Left ventricle myocardium inferior (tissue), 1 donor: ENCODE results near the gene TSC22D2. TPM values are rescaled to one million over a fixed set of nuclear protein-coding genes. Genes with fewer than 3 reads are reported as not detected.

ENCODE experiments used
- DNase-seq: peaks from one replicate; pipeline ENCODE4 v3.0.0-alpha.2; 2020
- H3K27ac ChIP-seq: fragments of 200-600 bp; replicated peaks from 2 replicates; pipeline ENCODE4 v1.8.0; 2021
- H3K27me3 ChIP-seq: fragments of 200-600 bp; 2 replicates; pipeline ENCODE4 v1.8.0; 2021; ENCODE audit warnings: low read depth
- H3K36me3 ChIP-seq: fragments of 200-600 bp; 2 replicates; pipeline ENCODE4 v1.8.0; 2021
- H3K4me1 ChIP-seq: fragments of 200-600 bp; 2 replicates; pipeline ENCODE4 v1.8.0; 2021
- H3K4me3 ChIP-seq: fragments of 200-600 bp; 2 replicates; pipeline ENCODE4 v1.8.0; 2021; ENCODE audit warnings: mild to moderate bottlenecking, moderate library complexity
- H3K9me3 ChIP-seq: fragments of 200-600 bp; replicated peaks from 2 replicates; pipeline ENCODE4 v1.8.0; 2021
- intact Hi-C: fragments of 100-400 bp; cut with micrococcal nuclease; formaldehyde crosslinking; loops from one replicate; pipeline ENCODE4 v1.11.0; 2022
- total RNA-seq: library from RNA; stranded (reverse); fragmentation: NEBNext Ultra II Directional; extraction: Animal tissue kit (Norgen Biotek cat#: 25700); gene quantifications from one replicate; pipeline ENCODE4 v1.2.1, GENCODE V29; 2021
- TF ChIP-seq, protein P1 (sequence below): fragments of 200-600 bp; IDR thresholded peaks from 2 replicates; pipeline ENCODE4 v1.8.0; 2021; ENCODE audit warnings: antibody characterized with exemption, mild to moderate bottlenecking, borderline replicate concordance
- donor health status: DM: no; HTN: yes; CAD: no; lungs with severe emphysema.

Gene TSC22D2
- total RNA-seq, 1 donor from 2014 or later = 21.9 TPM

DNA sequence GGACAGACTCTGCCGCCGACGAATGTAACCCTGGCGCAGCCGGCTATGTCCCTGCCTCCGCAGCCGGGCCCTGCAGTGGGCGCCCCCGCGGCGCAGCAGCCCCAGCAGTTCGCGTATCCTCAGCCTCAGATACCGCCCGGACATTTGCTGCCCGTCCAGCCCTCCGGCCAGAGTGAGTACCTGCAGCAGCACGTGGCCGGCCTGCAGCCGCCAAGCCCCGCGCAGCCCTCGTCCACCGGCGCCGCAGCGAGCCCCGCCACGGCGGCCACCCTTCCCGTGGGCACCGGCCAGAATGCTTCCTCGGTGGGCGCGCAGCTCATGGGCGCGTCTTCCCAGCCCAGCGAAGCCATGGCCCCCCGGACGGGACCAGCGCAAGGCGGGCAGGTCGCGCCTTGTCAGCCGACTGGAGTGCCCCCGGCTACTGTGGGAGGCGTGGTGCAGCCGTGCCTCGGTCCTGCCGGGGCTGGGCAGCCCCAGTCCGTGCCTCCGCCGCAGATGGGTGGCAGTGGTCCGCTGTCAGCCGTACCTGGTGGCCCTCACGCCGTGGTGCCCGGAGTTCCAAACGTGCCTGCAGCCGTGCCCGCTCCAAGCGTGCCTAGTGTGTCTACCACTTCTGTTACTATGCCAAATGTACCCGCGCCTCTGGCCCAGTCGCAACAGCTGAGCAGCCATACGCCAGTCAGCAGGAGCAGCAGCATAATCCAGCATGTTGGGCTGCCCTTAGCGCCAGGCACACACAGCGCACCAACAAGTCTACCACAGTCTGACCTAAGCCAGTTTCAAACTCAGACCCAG, 2.4 kb downstream of the TSC22D2 start:
- peak overlapping the region; percentile 100 for H3K27ac ChIP-seq
- no peaks in the 10 kb centered on the region for H3K9me3 ChIP-seq
- TF ChIP-seq, protein P1, sequence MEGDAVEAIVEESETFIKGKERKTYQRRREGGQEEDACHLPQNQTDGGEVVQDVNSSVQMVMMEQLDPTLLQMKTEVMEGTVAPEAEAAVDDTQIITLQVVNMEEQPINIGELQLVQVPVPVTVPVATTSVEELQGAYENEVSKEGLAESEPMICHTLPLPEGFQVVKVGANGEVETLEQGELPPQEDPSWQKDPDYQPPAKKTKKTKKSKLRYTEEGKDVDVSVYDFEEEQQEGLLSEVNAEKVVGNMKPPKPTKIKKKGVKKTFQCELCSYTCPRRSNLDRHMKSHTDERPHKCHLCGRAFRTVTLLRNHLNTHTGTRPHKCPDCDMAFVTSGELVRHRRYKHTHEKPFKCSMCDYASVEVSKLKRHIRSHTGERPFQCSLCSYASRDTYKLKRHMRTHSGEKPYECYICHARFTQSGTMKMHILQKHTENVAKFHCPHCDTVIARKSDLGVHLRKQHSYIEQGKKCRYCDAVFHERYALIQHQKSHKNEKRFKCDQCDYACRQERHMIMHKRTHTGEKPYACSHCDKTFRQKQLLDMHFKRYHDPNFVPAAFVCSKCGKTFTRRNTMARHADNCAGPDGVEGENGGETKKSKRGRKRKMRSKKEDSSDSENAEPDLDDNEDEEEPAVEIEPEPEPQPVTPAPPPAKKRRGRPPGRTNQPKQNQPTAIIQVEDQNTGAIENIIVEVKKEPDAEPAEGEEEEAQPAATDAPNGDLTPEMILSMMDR = no peak
- intact Hi-C loops = loop anchor here (10.0 kb wide), 1 partner anchor 84 kb away; no protein-coding TSS in a partner anchor
- no peaks in the 10 kb centered on the region for H3K27me3 ChIP-seq
- peaks cover 86% of the 10 kb centered on the region for H3K4me1 ChIP-seq
- peak overlapping the region; percentile 88 for H3K4me3 ChIP-seq
- peak; percentile 36 for DNase-seq
- H3K36me3 ChIP-seq = no peaks in the 10 kb centered on the region

DNA sequence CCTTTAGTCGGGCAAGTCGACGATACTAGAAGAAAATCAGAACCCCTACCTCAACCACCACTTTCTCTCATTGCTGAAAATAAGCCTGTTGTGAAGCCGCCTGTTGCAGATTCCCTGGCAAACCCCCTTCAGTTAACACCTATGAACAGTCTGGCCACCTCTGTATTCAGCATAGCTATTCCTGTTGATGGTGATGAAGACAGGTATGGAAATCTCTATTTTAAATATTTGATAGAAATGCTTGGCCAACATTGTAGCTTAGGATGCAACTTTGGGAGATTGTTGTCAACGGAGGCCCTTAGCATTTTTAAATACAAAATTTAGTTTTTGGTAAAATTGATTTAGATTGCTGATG, 3.0 kb downstream of the TSC22D2 start:
- Histone ChIP-seq H3K27ac (peak overlapping the region; percentile 100), H3K4me1 (peaks cover 92% of the 10 kb centered on the region), H3K27me3 (no peaks in the 10 kb centered on the region), H3K36me3 (no peaks in the 10 kb centered on the region), H3K9me3 (no peaks in the 10 kb centered on the region), H3K4me3 (peak overlapping the region; percentile 88)
- intact Hi-C loops = loop anchor here (10.0 kb wide), 1 partner anchor 84 kb away; no protein-coding TSS in a partner anchor
- no peak for DNase-seq
- TF ChIP-seq, protein P1 = no peak

DNA sequence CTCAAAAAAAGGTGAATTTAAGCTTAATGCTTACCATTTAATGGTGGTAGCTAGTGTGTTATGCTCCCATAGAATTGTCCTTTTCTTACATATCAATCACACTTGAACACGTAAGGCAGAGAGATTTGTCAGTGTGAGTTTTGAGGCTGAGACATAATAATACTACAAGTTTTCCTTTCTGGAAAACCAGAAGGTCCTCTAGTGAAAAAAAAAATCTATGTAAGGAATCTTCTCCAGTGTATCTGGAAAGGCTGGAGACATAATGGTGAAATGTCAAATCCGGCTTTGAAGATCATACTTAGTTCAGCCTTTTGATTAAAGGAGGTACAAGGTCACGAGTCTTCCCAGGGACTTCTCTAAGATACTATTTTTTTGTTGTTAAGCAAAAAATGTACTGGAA, 3.4 kb downstream of the TSC22D2 start:
- no peaks in the 10 kb centered on the region for H3K36me3 ChIP-seq
- peaks cover 93% of the 10 kb centered on the region for H3K4me1 ChIP-seq
- peak overlapping the region; percentile 88 for H3K4me3 ChIP-seq
- intact Hi-C loops = loop anchor here (10.0 kb wide), 1 partner anchor 83 kb away; no protein-coding TSS in a partner anchor
- TF ChIP-seq, protein P1 = no peak
- H3K27ac ChIP-seq = peak overlapping the region; percentile 100
- no peaks in the 10 kb centered on the region for H3K27me3 ChIP-seq
- no peaks in the 10 kb centered on the region for H3K9me3 ChIP-seq
- DNase-seq = no peak

DNA sequence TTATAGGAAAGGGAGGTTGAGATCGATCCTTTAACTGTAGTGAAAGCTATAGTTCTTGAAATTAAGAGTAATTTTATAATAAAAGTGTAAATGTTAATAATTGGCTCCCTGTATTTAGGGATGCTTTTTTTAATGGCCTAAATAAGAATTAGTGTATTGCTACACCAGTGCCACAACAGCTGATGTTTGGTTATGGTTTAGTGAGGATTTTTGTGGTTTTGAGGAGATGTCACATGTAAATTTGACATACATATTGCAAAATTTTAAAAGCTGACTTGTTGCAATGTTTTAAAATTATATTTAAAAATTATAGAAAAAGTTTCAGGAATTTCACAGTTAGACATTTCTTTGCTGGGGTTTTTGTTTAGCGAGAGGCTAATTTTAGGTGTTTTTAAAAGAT, 3.9 kb downstream of the TSC22D2 start:
- intact Hi-C loops = loop anchor here (10.0 kb wide), 1 partner anchor 83 kb away; no protein-coding TSS in a partner anchor
- DNase-seq = no peak
- Histone ChIP-seq H3K4me1 (peaks cover 93% of the 10 kb centered on the region), H3K27me3 (no peaks in the 10 kb centered on the region), H3K4me3 (peak overlapping the region; percentile 88), H3K36me3 (no peaks in the 10 kb centered on the region), H3K27ac (peak overlapping the region; percentile 100), H3K9me3 (no peaks in the 10 kb centered on the region)
- TF ChIP-seq, protein P1 = no peak

- Histone ChIP-seq H3K27me3 (no peaks in the 10 kb centered on the region), H3K27ac (no peak overlapping the region)
- intact Hi-C loops = loop anchor here (10.0 kb wide), 1 partner anchor 82 kb away; no protein-coding TSS in a partner anchor
These were observed 4.6 kb downstream of the TSC22D2 start for GRCh38 chr3:150412561-150413231.

More at GRCh38 chr3:150412561-150413231, 4.6 kb downstream of the TSC22D2 start:
- no peak for DNase-seq
- Histone ChIP-seq H3K4me3 (peak overlapping the region; percentile 88), H3K36me3 (no peaks in the 10 kb centered on the region), H3K4me1 (peaks cover 94% of the 10 kb centered on the region), H3K9me3 (no peaks in the 10 kb centered on the region)
- TF ChIP-seq, protein P1 = no peak
